Thymus (tissue), 11 donors: ENCODE measurements around the gene SCRN2. TPM values are rescaled to one million over a fixed set of nuclear protein-coding genes. Genes with fewer than 3 reads are reported as not detected.

ENCODE experiments used
- DNase-seq, 9 donors: peaks; one replicate each; pipeline ENCODE4 v3.0.0-alpha.2; 2013; ENCODE audit warnings: low spot score in 9 of 9, low read depth in 6 of 9, missing footprints in 1 of 9
- H3K27ac ChIP-seq, 2 donors: one replicate each; pipeline ENCODE4 v1.5.1; 2013; ENCODE audit warnings: control low read depth in 1 of 2, low read depth in 1 of 2, low read length in 1 of 2, mild to moderate bottlenecking in 1 of 2, moderate library complexity in 1 of 2
- H3K27me3 ChIP-seq, 2 donors: one replicate each; pipeline ENCODE4 v1.5.1; 2013; ENCODE audit warnings: low read length in 1 of 2; ENCODE audit not compliant: control insufficient read depth in 2 of 2, insufficient read depth in 1 of 2
- H3K36me3 ChIP-seq, 2 donors: one replicate each; pipeline ENCODE4 v1.5.1; 2013; ENCODE audit warnings: low read length in 1 of 2, mild to moderate bottlenecking in 1 of 2, moderate library complexity in 1 of 2; ENCODE audit not compliant: control insufficient read depth in 2 of 2, insufficient read depth in 2 of 2
- H3K4me1 ChIP-seq, 2 donors: one replicate each; pipeline ENCODE4 v1.5.1; 2013; ENCODE audit warnings: low read length in 2 of 2; ENCODE audit not compliant: control insufficient read depth in 2 of 2, insufficient read depth in 2 of 2
- H3K4me3 ChIP-seq, 2 donors: one replicate each; pipeline ENCODE4 v1.5.1; 2013; ENCODE audit warnings: low read length in 2 of 2, control low read depth in 1 of 2, mild to moderate bottlenecking in 1 of 2
- H3K9me3 ChIP-seq, 2 donors: one replicate each; pipeline ENCODE4 v1.5.1; 2013; ENCODE audit warnings: low read length in 1 of 2, mild to moderate bottlenecking in 1 of 2; ENCODE audit not compliant: control insufficient read depth in 2 of 2, insufficient read depth in 1 of 2
- WGBS: extraction: QIAGEN DNeasy Blood & Tissue Kit; methylation state at CpG from one replicate; pipeline ENCODE4 v1.1.7; 2013; 5-methylcytosine and 5-hydroxymethylcytosine counted together
- polyA plus RNA-seq: library from polyadenylated mRNA; stranded (reverse); fragments of 200-250 nt; gene quantifications from one replicate; pipeline ENCODE4 v1.2.3, GENCODE V29; 2013
- total RNA-seq: library from RNA; stranded (reverse); fragments of 120-200 nt; gene quantifications from one replicate; pipeline ENCODE4 v1.2.4, GENCODE V29; 2013
- donor health status: healthy.

The SCRN2 gene
- total and polyA plus RNA-seq, 2 donors, result 25.3 to 39.4 TPM

- Histone ChIP-seq H3K4me1 (peaks cover 14 to 15% of the 10 kb centered on the region in 2 donors), H3K27ac (no peak overlapping the region), H3K9me3 (no peaks in the 10 kb centered on the region), H3K4me3 (no peak overlapping the region), H3K27me3 (no peaks in the 10 kb centered on the region), H3K36me3 (peaks cover 50 to 58% of the 10 kb centered on the region in 2 donors)
- no peak for DNase-seq
- 88% methylated on average over 12 of the region's 12 CpGs for WGBS
Measured at GRCh38 chr17:47820033-47820789, 20.9 kb downstream of the SCRN2 start.

- peaks cover 14 to 15% of the 10 kb centered on the region in 2 donors for H3K4me1 ChIP-seq
- no peaks in the 10 kb centered on the region for H3K27me3 ChIP-seq
- 96% methylated on average over 10 of the region's 10 CpGs for WGBS
- H3K36me3 ChIP-seq, result peaks cover 52 to 64% of the 10 kb centered on the region in 2 donors
- no peaks in the 10 kb centered on the region for H3K9me3 ChIP-seq
- DNase-seq, result no peak
- H3K27ac ChIP-seq, result no peak overlapping the region
- H3K4me3 ChIP-seq, result no peak overlapping the region
Measured at GRCh38 chr17:47819475-47819874, 21.6 kb downstream of the SCRN2 start.

- H3K9me3 ChIP-seq, result no peaks in the 10 kb centered on the region
- H3K4me3 ChIP-seq, result no peak overlapping the region
- DNase-seq, result no peak
- no peaks in the 10 kb centered on the region for H3K27me3 ChIP-seq
- 97% methylated on average over 11 of the region's 11 CpGs for WGBS
- peaks cover 48 to 61% of the 10 kb centered on the region in 2 donors for H3K36me3 ChIP-seq
- no peak overlapping the region for H3K27ac ChIP-seq
- H3K4me1 ChIP-seq, result peaks cover 14 to 15% of the 10 kb centered on the region in 2 donors
Measured at GRCh38 chr17:47818002-47818695, 22.9 kb downstream of the SCRN2 start.

GRCh38 chr17:47816947-47817346, 24.1 kb downstream of the SCRN2 start:
- Histone ChIP-seq H3K9me3 (no peaks in the 10 kb centered on the region), H3K27ac (no peak overlapping the region), H3K27me3 (no peaks in the 10 kb centered on the region), H3K4me3 (no peak overlapping the region), H3K4me1 (peaks cover 10 to 12% of the 10 kb centered on the region in 2 donors), H3K36me3 (peaks cover 49 to 73% of the 10 kb centered on the region in 2 donors)
- WGBS, result over 99% methylated on average over 10 of the region's 10 CpGs
- DNase-seq, result no peak

- DNase-seq, result no peak
- peaks cover 7 to 8% of the 10 kb centered on the region in 2 donors for H3K4me1 ChIP-seq
- H3K9me3 ChIP-seq, result no peaks in the 10 kb centered on the region
- H3K4me3 ChIP-seq, result no peak overlapping the region
- WGBS, result 97% methylated on average over 21 of the region's 21 CpGs
- H3K27me3 ChIP-seq, result no peaks in the 10 kb centered on the region
- no peak overlapping the region for H3K27ac ChIP-seq
- peaks cover 51 to 73% of the 10 kb centered on the region in 2 donors for H3K36me3 ChIP-seq
Measured at GRCh38 chr17:47816111-47816735, 24.9 kb downstream of the SCRN2 start.

DNA sequence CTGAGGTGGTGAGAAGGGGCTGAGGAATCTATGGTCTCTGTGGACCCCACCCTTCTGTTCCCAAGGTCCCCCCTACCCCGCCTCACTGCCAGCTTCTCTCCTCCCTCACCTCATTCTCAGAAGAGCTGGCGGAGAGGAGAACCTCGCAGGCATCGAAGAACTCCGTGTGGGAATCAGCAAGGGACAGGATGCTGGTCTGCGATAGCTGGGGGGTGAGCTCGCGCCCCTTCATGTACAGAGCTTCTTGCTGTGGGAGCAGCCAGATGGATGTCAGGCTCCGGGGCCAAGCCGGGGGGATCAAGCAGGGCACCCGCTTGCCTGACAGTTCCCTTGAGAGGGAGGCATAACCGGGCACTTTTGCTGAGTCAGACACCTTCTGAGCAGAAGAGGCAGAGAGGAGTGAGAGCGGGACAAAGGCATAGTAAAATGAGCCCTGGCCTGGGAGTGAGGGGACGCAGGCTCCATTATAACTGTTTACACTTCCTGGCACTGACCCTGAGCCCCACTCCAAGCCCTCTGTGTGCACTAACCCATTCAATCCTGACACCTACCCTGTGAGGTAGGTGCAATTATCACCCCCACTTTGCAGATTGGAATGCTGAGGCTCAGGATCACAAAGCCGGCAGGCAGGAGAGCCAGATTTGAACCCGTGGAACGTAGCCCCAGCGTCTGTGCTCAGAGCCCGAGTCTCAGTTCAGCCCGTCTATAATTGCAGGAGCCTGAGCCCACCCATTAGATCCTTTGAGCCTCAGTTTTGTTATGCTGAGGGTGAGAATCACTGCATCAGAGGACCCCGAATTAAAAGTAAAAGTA, 25.8 kb downstream of the SCRN2 start:
- Histone ChIP-seq H3K27me3 (no peaks in the 10 kb centered on the region), H3K9me3 (no peaks in the 10 kb centered on the region), H3K4me1 (peaks cover 0 to under 1% of the 10 kb centered on the region in 2 donors), H3K4me3 (no peak overlapping the region), H3K27ac (no peak overlapping the region), H3K36me3 (peaks cover 56 to 80% of the 10 kb centered on the region in 2 donors)
- 98% methylated on average over 21 of the region's 21 CpGs for WGBS
- DNase-seq, result no peak

DNA sequence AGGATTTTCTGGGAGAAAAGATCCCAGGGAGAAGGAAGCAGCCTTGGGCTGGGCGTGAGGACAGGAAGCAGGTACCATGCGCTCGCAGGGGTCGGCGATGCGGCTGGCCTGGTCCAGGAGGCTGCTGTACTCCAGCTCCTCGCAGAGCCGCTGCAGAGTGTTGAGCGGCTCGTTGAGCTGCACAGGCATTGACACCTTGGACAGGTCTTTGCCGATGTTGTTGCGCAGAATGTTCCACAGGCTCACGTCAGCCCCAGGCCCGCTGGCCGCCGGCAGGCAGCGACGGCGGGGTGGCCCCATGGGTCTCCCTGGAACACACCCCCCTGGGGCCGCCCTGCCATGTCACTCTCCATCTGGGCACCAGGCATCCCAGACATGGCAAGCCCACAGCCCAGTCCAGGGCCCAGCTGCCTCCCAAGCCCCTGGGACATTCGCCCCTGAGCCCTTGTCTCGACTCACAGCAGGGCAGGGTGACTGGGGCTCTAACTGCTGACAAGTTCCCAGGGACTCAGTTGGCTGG, 27.5 kb downstream of the SCRN2 start:
- WGBS, result 98% methylated on average over 22 of the region's 22 CpGs
- Histone ChIP-seq H3K27ac (no peak overlapping the region), H3K36me3 (peaks cover 66 to 86% of the 10 kb centered on the region in 2 donors), H3K4me3 (no peak overlapping the region), H3K27me3 (no peaks in the 10 kb centered on the region), H3K9me3 (no peaks in the 10 kb centered on the region), H3K4me1 (no peaks in the 10 kb centered on the region)
- DNase-seq, result no peak

DNA sequence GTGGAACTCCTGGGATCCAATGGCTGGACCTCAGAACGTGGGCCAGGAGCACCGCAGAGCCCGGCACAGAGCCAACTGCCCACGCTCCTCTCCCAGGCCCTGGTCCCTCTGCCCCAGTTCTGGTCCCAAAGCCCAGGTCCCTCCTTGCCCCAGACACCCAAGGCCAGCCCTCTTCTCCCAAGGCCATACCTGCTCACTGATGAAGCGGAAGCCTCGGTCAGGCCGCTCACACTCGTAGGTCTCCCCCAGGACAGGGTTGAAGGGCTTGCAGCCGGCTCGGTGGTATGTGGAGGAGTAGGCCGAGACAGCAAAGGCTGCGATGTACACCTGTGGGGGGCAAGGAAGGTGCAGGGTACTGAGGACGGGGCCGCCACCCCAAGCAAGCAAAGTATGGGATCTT, 28.0 kb downstream of the SCRN2 start:
- no peak for DNase-seq
- Histone ChIP-seq H3K27ac (no peak overlapping the region), H3K27me3 (no peaks in the 10 kb centered on the region), H3K4me1 (no peaks in the 10 kb centered on the region), H3K4me3 (no peak overlapping the region), H3K9me3 (no peaks in the 10 kb centered on the region), H3K36me3 (peaks cover 67 to 86% of the 10 kb centered on the region in 2 donors)
- 98% methylated on average over 14 of the region's 14 CpGs for WGBS
